ENCODE results near the gene FCSK.

The FCSK gene

DNA sequence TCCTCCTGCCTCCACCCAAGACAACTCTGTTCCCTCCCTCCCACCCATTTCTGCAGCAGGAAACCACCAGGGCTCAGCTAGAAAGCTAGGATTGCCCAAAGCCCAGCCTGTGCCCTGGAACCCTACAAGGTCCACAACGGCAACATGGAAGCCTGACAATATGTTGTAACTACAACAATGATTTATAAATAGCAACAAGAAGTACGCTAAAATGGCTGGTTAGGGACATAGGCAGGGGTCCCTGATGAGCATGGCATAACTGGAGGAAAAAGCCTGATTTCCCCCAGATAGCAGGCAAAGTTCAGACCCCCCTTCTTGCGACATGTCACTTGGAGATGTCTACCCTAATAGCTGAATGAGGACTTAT, 22.1 kb upstream of the FCSK start:
- no peak overlapping the region for H3K9ac ChIP-seq
- H3K27me3 ChIP-seq (ENCODE audit: control insufficient read depth, insufficient read depth, low read length), result no peaks in the 10 kb centered on the region
- no peak overlapping the region for H2AFZ ChIP-seq
- H3K4me1 ChIP-seq, result peaks cover 80% of the 10 kb centered on the region
- H3K4me2 ChIP-seq (ENCODE audit: low read length), result peak overlapping the region; percentile 39
- H3K4me3 ChIP-seq (ENCODE audit: low read depth, low read length), result no peak overlapping the region
- no peaks in the 10 kb centered on the region for H3K36me3 ChIP-seq (ENCODE audit: control insufficient read depth, insufficient read depth, low read length)
- H3K79me2 ChIP-seq, result peaks cover 16% of the 10 kb centered on the region
- H3K27ac ChIP-seq, result peak overlapping the region; percentile 70
- TF ChIP-seq, protein P1, sequence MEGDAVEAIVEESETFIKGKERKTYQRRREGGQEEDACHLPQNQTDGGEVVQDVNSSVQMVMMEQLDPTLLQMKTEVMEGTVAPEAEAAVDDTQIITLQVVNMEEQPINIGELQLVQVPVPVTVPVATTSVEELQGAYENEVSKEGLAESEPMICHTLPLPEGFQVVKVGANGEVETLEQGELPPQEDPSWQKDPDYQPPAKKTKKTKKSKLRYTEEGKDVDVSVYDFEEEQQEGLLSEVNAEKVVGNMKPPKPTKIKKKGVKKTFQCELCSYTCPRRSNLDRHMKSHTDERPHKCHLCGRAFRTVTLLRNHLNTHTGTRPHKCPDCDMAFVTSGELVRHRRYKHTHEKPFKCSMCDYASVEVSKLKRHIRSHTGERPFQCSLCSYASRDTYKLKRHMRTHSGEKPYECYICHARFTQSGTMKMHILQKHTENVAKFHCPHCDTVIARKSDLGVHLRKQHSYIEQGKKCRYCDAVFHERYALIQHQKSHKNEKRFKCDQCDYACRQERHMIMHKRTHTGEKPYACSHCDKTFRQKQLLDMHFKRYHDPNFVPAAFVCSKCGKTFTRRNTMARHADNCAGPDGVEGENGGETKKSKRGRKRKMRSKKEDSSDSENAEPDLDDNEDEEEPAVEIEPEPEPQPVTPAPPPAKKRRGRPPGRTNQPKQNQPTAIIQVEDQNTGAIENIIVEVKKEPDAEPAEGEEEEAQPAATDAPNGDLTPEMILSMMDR (IDR thresholded peaks at IDR 0.05), result no peak
- H3K9me3 ChIP-seq (ENCODE audit: control insufficient read depth, low read length), result no peaks in the 10 kb centered on the region

DNA sequence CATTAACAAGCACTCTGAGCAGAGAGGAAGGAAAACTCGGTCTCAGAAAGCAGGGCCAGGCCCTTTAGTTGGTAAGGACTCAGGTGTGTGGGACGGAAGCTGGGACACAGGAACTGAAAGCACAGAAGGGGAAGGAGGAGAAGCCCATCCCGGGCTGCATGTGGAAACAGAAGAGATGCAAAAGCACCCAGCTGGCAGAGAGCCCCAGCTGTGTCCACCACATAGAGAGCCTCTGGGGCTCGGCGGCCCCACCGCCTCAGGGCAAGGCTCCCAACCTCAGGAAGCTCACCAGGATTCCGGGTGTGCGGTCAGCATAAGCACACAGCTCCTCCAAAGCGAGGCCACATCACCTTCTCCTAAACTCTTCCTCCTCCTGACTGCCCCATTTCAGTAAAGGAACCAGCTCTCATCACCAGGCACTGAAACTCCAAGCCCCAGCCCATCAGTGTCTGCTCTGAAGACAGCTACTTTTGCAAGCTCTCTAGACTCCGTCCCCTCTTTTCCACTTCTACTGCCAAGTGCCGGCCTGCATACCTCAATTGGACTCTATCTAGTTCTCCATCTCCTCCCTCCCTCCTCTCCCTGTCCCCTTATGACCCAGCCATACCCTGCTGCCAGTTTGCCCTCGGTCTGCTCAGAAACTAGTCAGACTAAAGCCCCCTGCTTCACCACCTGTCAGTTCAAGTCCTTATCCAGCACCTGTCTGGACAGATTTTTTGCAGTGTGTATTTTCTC, 21.5 kb upstream of the FCSK start:
- H3K9ac ChIP-seq, result no peak overlapping the region
- peaks cover 78% of the 10 kb centered on the region for H3K4me1 ChIP-seq

DNA sequence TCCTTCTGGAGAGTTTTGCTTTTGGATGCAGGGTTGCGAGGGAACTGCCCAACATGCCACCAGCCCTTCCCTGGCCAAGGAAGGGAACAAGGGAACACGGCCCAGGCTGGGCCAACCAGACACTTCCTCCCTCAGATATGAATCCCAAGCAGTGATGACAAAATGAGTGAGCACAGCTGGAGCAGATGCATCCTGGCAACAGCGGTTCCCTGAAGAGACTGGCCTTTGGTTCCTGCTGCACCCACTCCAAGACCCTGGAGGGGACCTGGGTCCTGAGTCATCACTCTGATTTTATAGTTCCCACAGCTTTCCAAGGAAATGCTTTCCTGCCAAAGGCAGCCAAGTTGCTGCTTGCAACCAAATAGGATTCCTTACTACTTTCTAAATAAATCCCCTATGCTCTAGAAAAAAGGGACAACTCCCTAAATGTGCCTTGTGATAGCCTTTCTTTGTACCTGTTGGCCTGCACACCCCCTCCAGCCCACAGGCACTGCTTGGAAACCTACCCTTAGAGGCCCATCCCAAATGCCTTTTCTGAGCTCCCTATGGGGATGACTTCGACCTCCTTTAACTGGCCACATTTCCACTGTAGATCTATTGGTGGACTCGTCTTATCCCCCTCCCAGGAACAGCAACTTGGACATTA, 20.8 kb upstream of the FCSK start:
- Histone ChIP-seq H3K9me3 (ENCODE audit: control insufficient read depth, low read length) (no peaks in the 10 kb centered on the region), H3K4me3 (ENCODE audit: low read depth, low read length) (no peak overlapping the region), H3K36me3 (ENCODE audit: control insufficient read depth, insufficient read depth, low read length) (no peaks in the 10 kb centered on the region), H3K9ac (no peak overlapping the region), H3K27ac (peak overlapping the region; percentile 70), H2AFZ (no peak overlapping the region), H3K79me2 (peaks cover 16% of the 10 kb centered on the region), H3K4me1 (peaks cover 71% of the 10 kb centered on the region), H3K4me2 (ENCODE audit: low read length) (peak overlapping the region; percentile 39), H3K27me3 (ENCODE audit: control insufficient read depth, insufficient read depth, low read length) (no peaks in the 10 kb centered on the region)
- TF ChIP-seq, protein P1 (IDR thresholded peaks at IDR 0.05), result no peak

More for the DNA sequence above, 21.5 kb upstream of the FCSK start:
- H3K9me3 ChIP-seq (ENCODE audit: control insufficient read depth, low read length), result no peaks in the 10 kb centered on the region
- peak overlapping the region; percentile 39 for H3K4me2 ChIP-seq (ENCODE audit: low read length)
- H2AFZ ChIP-seq, result peak overlapping the region; percentile 26
- H3K27me3 ChIP-seq (ENCODE audit: control insufficient read depth, insufficient read depth, low read length), result no peaks in the 10 kb centered on the region
- peak overlapping the region; percentile 70 for H3K27ac ChIP-seq
- H3K79me2 ChIP-seq, result peaks cover 16% of the 10 kb centered on the region
- H3K4me3 ChIP-seq (ENCODE audit: low read depth, low read length), result no peak overlapping the region
- TF ChIP-seq, protein P1 (IDR thresholded peaks at IDR 0.05), result no peak
- H3K36me3 ChIP-seq (ENCODE audit: control insufficient read depth, insufficient read depth, low read length), result no peaks in the 10 kb centered on the region

GRCh38 chr16:70434484-70435260, 19.7 kb upstream of the FCSK start:
- Histone ChIP-seq H3K9me3 (ENCODE audit: control insufficient read depth, low read length) (no peaks in the 10 kb centered on the region), H3K4me3 (ENCODE audit: low read depth, low read length) (no peak overlapping the region), H3K9ac (no peak overlapping the region), H3K27ac (peak overlapping the region; percentile 70), H2AFZ (peak overlapping the region; percentile 22), H3K4me1 (peaks cover 67% of the 10 kb centered on the region), H3K36me3 (ENCODE audit: control insufficient read depth, insufficient read depth, low read length) (no peaks in the 10 kb centered on the region), H3K79me2 (peaks cover 16% of the 10 kb centered on the region), H3K4me2 (ENCODE audit: low read length) (peak overlapping the region; percentile 42), H3K27me3 (ENCODE audit: control insufficient read depth, insufficient read depth, low read length) (no peaks in the 10 kb centered on the region)
- TF ChIP-seq, protein P1 (IDR thresholded peaks at IDR 0.05), result no peak
